Choroid plexus epithelial cell (primary cell): Measurements from ENCODE around the gene CALU.

Experiments used
- DNase-seq: peaks from one replicate; pipeline ENCODE4 v3.0.0-alpha.2; 2010; ENCODE audit warnings: low read depth
- H3K4me3 ChIP-seq: 2 replicates; pipeline ENCODE4 v1.5.1; 2011; ENCODE audit warnings: low read depth, mild to moderate bottlenecking, control low read depth, low read length, moderate library complexity
- TF ChIP-seq, protein P1 (sequence below): conservative IDR thresholded peaks from 2 replicates; pipeline ENCODE4 v1.5.1; 2011; ENCODE audit warnings: low read depth, mild to moderate bottlenecking, control low read depth, inconsistent platforms, low read length, moderate library complexity

Gene CALU

DNA sequence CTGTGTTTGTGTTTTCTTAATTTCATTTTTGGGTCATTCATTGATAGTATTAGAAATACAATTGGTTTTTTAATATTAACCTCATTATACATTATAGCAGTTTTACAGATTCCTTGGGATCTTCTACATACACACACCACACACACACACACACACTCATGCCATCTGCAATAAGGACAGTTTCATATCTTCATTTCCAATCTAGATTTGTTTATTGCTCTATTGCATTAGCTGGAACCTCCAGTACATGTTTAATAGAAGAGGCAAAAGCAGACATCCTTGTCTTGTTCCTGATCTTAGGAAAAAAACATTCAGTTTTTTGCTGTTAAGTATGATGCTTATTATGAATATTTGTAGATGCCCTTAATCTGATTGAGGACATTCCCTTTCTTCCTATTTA lies 17.8 kb upstream of the CALU start:
- H3K4me3 ChIP-seq = no peak overlapping the region
- no peak for DNase-seq
- TF ChIP-seq, protein P1, sequence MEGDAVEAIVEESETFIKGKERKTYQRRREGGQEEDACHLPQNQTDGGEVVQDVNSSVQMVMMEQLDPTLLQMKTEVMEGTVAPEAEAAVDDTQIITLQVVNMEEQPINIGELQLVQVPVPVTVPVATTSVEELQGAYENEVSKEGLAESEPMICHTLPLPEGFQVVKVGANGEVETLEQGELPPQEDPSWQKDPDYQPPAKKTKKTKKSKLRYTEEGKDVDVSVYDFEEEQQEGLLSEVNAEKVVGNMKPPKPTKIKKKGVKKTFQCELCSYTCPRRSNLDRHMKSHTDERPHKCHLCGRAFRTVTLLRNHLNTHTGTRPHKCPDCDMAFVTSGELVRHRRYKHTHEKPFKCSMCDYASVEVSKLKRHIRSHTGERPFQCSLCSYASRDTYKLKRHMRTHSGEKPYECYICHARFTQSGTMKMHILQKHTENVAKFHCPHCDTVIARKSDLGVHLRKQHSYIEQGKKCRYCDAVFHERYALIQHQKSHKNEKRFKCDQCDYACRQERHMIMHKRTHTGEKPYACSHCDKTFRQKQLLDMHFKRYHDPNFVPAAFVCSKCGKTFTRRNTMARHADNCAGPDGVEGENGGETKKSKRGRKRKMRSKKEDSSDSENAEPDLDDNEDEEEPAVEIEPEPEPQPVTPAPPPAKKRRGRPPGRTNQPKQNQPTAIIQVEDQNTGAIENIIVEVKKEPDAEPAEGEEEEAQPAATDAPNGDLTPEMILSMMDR = no peak

DNA sequence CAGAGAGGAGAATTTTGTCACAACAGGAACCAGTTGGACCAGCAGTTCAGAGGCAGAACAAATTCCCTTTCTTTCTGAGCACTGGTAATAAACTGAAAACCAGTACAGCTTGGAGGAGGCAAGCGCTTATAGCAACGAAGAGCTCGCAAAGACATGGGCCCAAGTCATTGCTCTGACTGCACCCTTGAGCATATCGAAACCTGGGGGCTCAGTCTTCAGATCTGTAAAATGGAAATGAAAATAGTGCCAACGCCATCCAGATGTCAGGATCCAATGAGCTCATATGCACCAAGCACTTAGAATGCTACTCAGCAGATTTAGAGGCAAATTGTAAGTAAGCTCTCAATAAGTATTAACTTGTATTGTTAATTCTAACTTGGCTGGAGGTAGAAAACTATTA lies 14.4 kb upstream of the CALU start:
- TF ChIP-seq, protein P1 = no peak
- H3K4me3 ChIP-seq = no peak overlapping the region
- no peak for DNase-seq

DNA sequence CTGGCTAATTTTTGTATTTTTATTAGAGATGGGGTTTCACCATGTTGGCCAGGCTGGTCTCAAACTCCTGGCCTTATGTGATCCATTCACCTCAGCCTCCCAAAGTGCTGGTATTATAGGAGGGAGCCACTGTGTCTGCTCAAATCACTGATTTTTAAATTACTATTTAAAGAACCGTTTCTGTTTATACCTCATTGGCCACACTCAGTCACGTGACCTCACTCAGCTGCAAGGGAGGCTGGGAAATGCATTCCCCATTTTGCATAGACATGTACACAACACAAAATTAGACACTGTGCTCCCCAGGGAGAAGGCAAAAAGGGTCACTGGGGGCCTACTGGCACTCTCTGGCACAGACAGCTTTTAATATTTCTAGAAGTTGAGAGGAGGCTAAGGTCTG lies 13.6 kb upstream of the CALU start:
- no peak overlapping the region for H3K4me3 ChIP-seq
- TF ChIP-seq, protein P1 = no peak
- DNase-seq = no peak

DNA sequence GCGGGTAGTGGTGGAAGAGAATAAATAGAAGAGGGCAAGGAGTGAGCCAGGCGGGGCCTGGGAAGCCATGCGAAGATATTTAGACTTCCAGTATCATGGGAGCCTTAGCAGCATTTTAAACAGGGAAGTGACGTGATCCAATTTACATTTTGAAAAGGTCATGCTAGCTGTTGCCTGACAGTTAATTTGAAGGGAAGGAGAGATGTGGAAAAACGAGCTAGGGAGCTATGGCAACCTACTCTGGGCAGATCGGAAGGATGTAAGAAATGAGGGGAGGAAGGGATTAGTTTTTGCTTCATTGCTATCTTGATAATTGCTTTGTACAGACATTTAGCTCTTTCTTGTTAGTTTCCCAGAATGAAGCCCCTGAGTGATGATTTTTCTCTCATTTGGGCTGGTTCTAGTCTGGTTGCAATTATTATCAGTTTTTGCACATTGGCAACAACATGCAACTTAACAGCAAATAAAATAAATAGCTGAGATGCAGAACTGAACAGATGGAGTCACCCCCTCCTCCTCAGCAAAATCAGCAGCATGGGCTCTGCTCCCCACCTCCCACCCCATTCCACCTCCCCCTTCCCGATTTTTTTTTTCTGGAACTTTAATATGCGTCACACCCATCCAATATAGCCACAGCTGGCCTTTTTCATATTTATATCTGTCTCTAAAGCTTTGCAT lies 13.0 kb upstream of the CALU start:
- DNase-seq = no peak
- H3K4me3 ChIP-seq = no peak overlapping the region
- TF ChIP-seq, protein P1 = no peak

DNA sequence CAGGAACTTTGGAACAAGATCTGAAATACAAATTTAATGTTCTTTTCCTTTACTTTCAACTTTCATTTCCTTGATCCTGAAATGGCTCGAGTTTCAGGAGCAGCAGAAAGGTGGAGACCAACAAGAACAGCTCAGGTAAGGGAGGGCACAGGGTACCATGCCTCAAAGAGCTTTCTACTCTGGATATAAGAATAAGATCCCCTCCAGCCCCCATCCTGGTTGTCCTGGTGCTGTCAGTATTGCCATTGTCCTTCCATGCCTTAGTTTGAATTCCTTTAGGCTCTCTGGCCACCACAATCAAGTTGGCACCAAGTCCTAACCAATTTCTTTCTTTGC lies 12.5 kb upstream of the CALU start:
- DNase-seq = no peak
- TF ChIP-seq, protein P1 = no peak
- no peak overlapping the region for H3K4me3 ChIP-seq

DNA sequence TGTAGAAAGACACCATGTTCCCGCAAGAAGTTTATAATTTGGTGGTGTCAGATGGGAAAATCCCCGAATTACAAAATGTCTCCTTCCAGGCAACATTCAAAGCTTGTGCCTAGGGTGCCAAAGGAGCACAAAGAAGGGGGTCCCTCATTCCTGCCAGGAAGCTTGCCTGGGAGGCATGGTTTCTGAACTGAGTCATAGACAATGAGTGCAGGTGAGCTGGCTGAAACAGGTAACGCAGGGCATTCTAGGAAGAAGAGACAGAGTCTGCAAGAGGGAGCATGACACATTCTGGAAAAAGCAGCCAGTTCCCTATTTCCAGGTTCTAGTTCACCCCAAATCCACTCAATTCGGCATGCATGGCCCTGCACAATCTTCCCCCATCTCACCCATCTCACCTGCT lies 11.9 kb upstream of the CALU start:
- no peak for DNase-seq
- TF ChIP-seq, protein P1 = no peak
- H3K4me3 ChIP-seq = no peak overlapping the region

DNA sequence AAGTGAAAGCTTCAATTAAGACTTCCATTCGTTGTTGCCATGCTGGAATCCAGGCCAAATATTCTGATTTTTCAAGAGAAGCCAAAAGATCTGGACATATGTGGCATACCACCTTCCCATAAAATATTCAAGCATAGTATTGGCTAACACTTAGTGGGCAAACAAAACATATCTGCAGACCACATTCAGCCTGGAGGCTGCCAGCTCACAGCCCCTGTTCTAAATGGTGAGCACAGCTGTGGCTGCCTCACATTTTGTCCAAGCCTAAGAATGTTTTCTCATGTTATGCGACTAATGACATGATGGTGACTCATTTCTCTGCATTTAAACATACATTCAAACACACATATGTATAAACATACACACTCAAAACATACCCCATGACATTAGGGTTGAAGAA lies 10.6 kb upstream of the CALU start:
- H3K4me3 ChIP-seq = no peak overlapping the region
- TF ChIP-seq, protein P1 = no peak
- DNase-seq = no peak
